ENCODE data around the gene RGS17.
A peak's percentile ranks its signal among the peaks of the same experiment; 100 is the strongest.

RGS17 gene

GRCh38 chr6:153076431-153076830, 54.7 kb downstream of the RGS17 start:
- no peak for DNase-seq

- DNase-seq = no peak
These were observed 56.3 kb downstream of the RGS17 start for GRCh38 chr6:153074761-153075160.

- no peak for DNase-seq
These were observed 57.2 kb downstream of the RGS17 start for GRCh38 chr6:153073841-153074240.

- no peak for DNase-seq
These were observed 60.3 kb downstream of the RGS17 start for GRCh38 chr6:153070756-153071155.

GRCh38 chr6:153069897-153070296, 61.2 kb downstream of the RGS17 start:
- DNase-seq = no peak

GRCh38 chr6:153065222-153065621, 65.9 kb downstream of the RGS17 start:
- DNase-seq = no peak

- DNase-seq = no peak
These were observed 67.1 kb downstream of the RGS17 start for GRCh38 chr6:153063936-153064335.

- DNase-seq = no peak
These were observed 68.6 kb downstream of the RGS17 start for GRCh38 chr6:153062516-153062915.

- DNase-seq = no peak
These were observed 71.3 kb downstream of the RGS17 start for GRCh38 chr6:153059757-153060156.

GRCh38 chr6:153059311-153059710, 71.8 kb downstream of the RGS17 start:
- peak; percentile 4 for DNase-seq

GRCh38 chr6:153058909-153059308, 72.2 kb downstream of the RGS17 start:
- no peak for DNase-seq

- DNase-seq = no peak
These were observed 72.8 kb downstream of the RGS17 start for GRCh38 chr6:153058291-153058690.

GRCh38 chr6:153056308-153056707, 74.8 kb downstream of the RGS17 start:
- no peak for DNase-seq

- no peak for DNase-seq
These were observed 79.3 kb downstream of the RGS17 start for GRCh38 chr6:153051801-153052200.

GRCh38 chr6:153048631-153049030, 82.5 kb downstream of the RGS17 start:
- DNase-seq = no peak

GRCh38 chr6:153047386-153047785, 83.7 kb downstream of the RGS17 start:
- DNase-seq = no peak

GRCh38 chr6:153045271-153045670, 85.8 kb downstream of the RGS17 start:
- DNase-seq = no peak

- no peak for DNase-seq
These were observed 86.8 kb downstream of the RGS17 start for GRCh38 chr6:153044295-153044694.

GRCh38 chr6:153043719-153044118, 87.4 kb downstream of the RGS17 start:
- peak; percentile 57 for DNase-seq

- no peak for DNase-seq
These were observed 92.6 kb downstream of the RGS17 start for GRCh38 chr6:153038378-153039057.

- DNase-seq = no peak
These were observed 96.9 kb downstream of the RGS17 start for GRCh38 chr6:153034139-153034538.

GRCh38 chr6:153032255-153032882, 98.7 kb downstream of the RGS17 start:
- peak; percentile 18 for DNase-seq

- no peak for DNase-seq
These were observed 99.6 kb downstream of the RGS17 start for GRCh38 chr6:153031335-153031955.

GRCh38 chr6:153028963-153029362, 102.1 kb downstream of the RGS17 start:
- no peak for DNase-seq
